Measurements from ENCODE around the gene PHF13. TPM values are rescaled to one million over a fixed set of nuclear protein-coding genes. Genes with fewer than 3 reads are reported as not detected.
A peak's percentile ranks its signal among the peaks of the same experiment; 100 is the strongest.

Gene PHF13
- total and polyA plus RNA-seq, 2 donors (not counting 3 experiments of a cell fraction or from before 2014, with no cell fraction given) = 5.6 to 18.6 TPM

DNA sequence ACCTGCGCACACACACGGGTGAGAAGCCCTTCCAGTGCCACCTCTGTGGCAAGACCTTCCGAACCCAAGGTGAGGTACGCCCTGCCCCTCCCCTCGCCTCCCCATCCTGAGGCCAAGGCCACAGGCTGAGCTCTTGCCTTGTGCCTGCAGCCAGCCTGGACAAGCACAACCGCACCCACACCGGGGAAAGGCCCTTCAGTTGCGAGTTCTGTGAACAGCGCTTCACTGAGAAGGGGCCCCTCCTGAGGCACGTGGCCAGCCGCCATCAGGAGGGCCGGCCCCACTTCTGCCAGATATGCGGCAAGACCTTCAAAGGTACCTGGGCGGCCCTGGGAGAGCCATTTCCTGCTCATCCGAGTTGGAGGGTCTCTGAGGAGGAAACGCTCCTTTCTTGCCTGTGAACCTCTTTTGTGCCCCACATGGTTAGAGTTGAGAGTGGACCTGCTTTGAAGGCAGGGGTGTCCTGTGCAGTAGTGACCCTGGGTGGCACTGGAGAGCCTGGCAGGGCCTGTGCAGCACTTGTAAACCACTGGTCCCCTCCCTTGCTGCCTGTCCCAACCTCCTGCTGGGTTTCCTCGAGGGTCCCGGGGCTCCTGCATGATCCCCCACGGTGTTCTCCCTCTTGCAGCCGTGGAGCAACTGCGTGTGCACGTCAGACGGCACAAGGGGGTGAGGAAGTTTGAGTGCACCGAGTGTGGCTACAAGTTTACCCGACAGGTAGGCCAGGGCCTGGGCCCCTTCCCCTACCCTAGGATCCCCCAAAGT is 25.2 kb upstream of the PHF13 start:
- H3K4me3 ChIP-seq (replicated peaks in 1 of 3; ENCODE audit: insufficient read depth in 1 of 3, low read depth in 1 of 3, low read length in 3 of 3) = no peak overlapping the region
- H3K4me2 ChIP-seq (ENCODE audit: insufficient read depth, low read length) = no peak overlapping the region
- BruUV-seq (replicated peaks) = no TSS peak
- no peaks in the 10 kb centered on the region for H3K9me1 ChIP-seq (replicated peaks; ENCODE audit: control insufficient read depth, extremely low read depth, insufficient read depth, low read length)
- H4K20me1 ChIP-seq (replicated peaks; ENCODE audit: control insufficient read depth, extremely low read depth, insufficient read depth, low read length) = no peaks in the 10 kb centered on the region
- TF ChIP-seq GATA2 (IDR thresholded peaks at IDR 0.05; ENCODE audit: insufficient read depth, insufficient read length, low read depth, low read length) (no peak), MYC (IDR thresholded peaks at IDR 0.05; ENCODE audit: low read depth, low read length) (no peak), POLR2AphosphoS5 (IDR thresholded peaks at IDR 0.05; ENCODE audit: insufficient read depth, low read depth, low read length) (peak; percentile 6)
- TF ChIP-seq, protein P1, sequence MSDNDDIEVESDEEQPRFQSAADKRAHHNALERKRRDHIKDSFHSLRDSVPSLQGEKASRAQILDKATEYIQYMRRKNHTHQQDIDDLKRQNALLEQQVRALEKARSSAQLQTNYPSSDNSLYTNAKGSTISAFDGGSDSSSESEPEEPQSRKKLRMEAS (IDR thresholded peaks at IDR 0.05; ENCODE audit: insufficient read depth, insufficient read length) = no peak
- intact Hi-C loops (cut with micrococcal nuclease) (no loop called here), dilution Hi-C loops (cut with MboI; ENCODE audit: extremely low pct_ligation_motif_present, low sequenced_read_pairs) (no loop called here)
- H3K27ac ChIP-seq (ENCODE audit: insufficient read depth, low read depth, low read length) = no peak overlapping the region
- POLR2A ChIA-PET = interaction anchor here (1.5 kb wide), 1 partner anchor 14 kb away, joined by 3 read pairs; the partner anchor contains the start of gene KLHL21
- DNase-seq (ENCODE audit: low read depth, low spot score) = no peak
- no peaks in the 10 kb centered on the region for H3K27me3 ChIP-seq (ENCODE audit: control insufficient read depth in 2 of 2, insufficient read depth in 2 of 2, low read length in 2 of 2)
- no peak overlapping the region for H3K9ac ChIP-seq (replicated peaks; ENCODE audit: extremely low read depth, insufficient read depth, low read length)
- H2AFZ ChIP-seq (ENCODE audit: low read depth, low read length) = no peak overlapping the region
- H3K9me3 ChIP-seq (replicated peaks; ENCODE audit: control insufficient read depth, insufficient read depth, low read length) = no peaks in the 10 kb centered on the region
- CTCF ChIA-PET = interaction anchor here (0.5 kb wide), 1 partner anchor 244 kb away, joined by 3 read pairs; no protein-coding TSS in a partner anchor
- no peaks in the 10 kb centered on the region for H3K4me1 ChIP-seq (ENCODE audit: control insufficient read depth, extremely low read depth, insufficient read depth, low read length)
- peaks cover 0 to 24% of the 10 kb centered on the region in 2 experiments for H3K36me3 ChIP-seq (ENCODE audit: control insufficient read depth in 2 of 2, extremely low read depth in 1 of 2, insufficient read depth in 2 of 2, low read length in 2 of 2)
- no peak for FAIRE-seq
- H3K79me2 ChIP-seq (ENCODE audit: control insufficient read depth, insufficient read depth, low read length) = no peaks in the 10 kb centered on the region

DNA sequence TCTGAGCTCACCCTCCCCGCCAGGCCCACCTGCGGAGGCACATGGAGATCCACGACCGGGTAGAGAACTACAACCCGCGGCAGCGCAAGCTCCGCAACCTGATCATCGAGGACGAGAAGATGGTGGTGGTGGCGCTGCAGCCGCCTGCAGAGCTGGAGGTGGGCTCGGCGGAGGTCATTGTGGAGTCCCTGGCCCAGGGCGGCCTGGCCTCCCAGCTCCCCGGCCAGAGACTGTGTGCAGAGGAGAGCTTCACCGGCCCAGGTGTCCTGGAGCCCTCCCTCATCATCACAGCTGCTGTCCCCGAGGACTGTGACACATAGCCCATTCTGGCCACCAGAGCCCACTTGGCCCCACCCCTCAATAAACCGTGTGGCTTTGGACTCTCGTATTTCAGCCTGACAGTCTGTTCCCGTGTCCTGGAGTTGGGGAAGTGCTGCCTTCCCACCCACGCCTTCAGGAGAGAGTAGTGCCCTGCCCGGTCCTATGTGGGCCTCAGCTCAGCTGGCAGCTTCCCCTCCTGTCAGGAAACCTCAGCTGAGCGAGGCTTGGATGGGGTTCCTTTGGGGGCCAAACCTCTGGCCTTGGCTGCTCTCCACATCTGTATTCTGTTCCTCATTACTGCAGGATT is 24.5 kb upstream of the PHF13 start:
- BruUV-seq (replicated peaks) = no TSS peak
- no peaks in the 10 kb centered on the region for H4K20me1 ChIP-seq (replicated peaks; ENCODE audit: control insufficient read depth, extremely low read depth, insufficient read depth, low read length)
- intact Hi-C loops (cut with micrococcal nuclease) = no loop called here
- no peak overlapping the region for H3K27ac ChIP-seq (ENCODE audit: insufficient read depth, low read depth, low read length)
- no peaks in the 10 kb centered on the region for H3K4me1 ChIP-seq (ENCODE audit: control insufficient read depth, extremely low read depth, insufficient read depth, low read length)
- no peaks in the 10 kb centered on the region for H3K79me2 ChIP-seq (ENCODE audit: control insufficient read depth, insufficient read depth, low read length)
- no peaks in the 10 kb centered on the region for H3K9me1 ChIP-seq (replicated peaks; ENCODE audit: control insufficient read depth, extremely low read depth, insufficient read depth, low read length)
- FAIRE-seq (no peak), DNase-seq (ENCODE audit: low read depth, low spot score) (no peak)
- H2AFZ ChIP-seq (ENCODE audit: low read depth, low read length) = no peak overlapping the region
- no peaks in the 10 kb centered on the region for H3K9me3 ChIP-seq (replicated peaks; ENCODE audit: control insufficient read depth, insufficient read depth, low read length)
- peaks cover 0 to 30% of the 10 kb centered on the region in 2 experiments for H3K36me3 ChIP-seq (ENCODE audit: control insufficient read depth in 2 of 2, extremely low read depth in 1 of 2, insufficient read depth in 2 of 2, low read length in 2 of 2)
- CTCF ChIA-PET = interaction anchor here (0.5 to 0.7 kb wide), 2 partner anchors 19 to 245 kb away, joined by 3 read pairs; no protein-coding TSS in a partner anchor
- POLR2A ChIA-PET = interaction anchor here (1.2 to 1.5 kb wide), 2 partner anchors 11 to 13 kb away, joined by 3 to 4 read pairs; partner anchors contain the start of gene KLHL21
- H3K27me3 ChIP-seq (ENCODE audit: control insufficient read depth in 2 of 2, insufficient read depth in 2 of 2, low read length in 2 of 2) = no peaks in the 10 kb centered on the region
- dilution Hi-C loops (cut with MboI; ENCODE audit: extremely low pct_ligation_motif_present, low sequenced_read_pairs) = no loop called here
- no peak overlapping the region for H3K9ac ChIP-seq (replicated peaks; ENCODE audit: extremely low read depth, insufficient read depth, low read length)
- no peak for TF ChIP-seq EZH2 (IDR thresholded peaks at IDR 0.05; ENCODE audit: borderline replicate concordance, low read depth, low read length, severe bottlenecking)
- no peak for TF ChIP-seq FOS (IDR thresholded peaks at IDR 0.05; ENCODE audit: borderline replicate concordance, insufficient read depth, low read length)
- TF ChIP-seq MYC (IDR thresholded peaks at IDR 0.05; ENCODE audit: low read depth, low read length) = no peak
- TF ChIP-seq, protein P2, sequence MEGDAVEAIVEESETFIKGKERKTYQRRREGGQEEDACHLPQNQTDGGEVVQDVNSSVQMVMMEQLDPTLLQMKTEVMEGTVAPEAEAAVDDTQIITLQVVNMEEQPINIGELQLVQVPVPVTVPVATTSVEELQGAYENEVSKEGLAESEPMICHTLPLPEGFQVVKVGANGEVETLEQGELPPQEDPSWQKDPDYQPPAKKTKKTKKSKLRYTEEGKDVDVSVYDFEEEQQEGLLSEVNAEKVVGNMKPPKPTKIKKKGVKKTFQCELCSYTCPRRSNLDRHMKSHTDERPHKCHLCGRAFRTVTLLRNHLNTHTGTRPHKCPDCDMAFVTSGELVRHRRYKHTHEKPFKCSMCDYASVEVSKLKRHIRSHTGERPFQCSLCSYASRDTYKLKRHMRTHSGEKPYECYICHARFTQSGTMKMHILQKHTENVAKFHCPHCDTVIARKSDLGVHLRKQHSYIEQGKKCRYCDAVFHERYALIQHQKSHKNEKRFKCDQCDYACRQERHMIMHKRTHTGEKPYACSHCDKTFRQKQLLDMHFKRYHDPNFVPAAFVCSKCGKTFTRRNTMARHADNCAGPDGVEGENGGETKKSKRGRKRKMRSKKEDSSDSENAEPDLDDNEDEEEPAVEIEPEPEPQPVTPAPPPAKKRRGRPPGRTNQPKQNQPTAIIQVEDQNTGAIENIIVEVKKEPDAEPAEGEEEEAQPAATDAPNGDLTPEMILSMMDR (IDR thresholded peaks at IDR 0.05; ENCODE audit: extremely low read depth in 1 of 2, insufficient read depth in 1 of 2, low read depth in 1 of 2, low read length in 2 of 2) = no peak
- no peak for TF ChIP-seq GATA2 (IDR thresholded peaks at IDR 0.05; ENCODE audit: insufficient read depth, insufficient read length, low read depth, low read length)
- TF ChIP-seq, protein P1 (IDR thresholded peaks at IDR 0.05; ENCODE audit: insufficient read depth, insufficient read length) = no peak
- no peak for TF ChIP-seq POLR2AphosphoS5 (IDR thresholded peaks at IDR 0.05; ENCODE audit: insufficient read depth, low read depth, low read length)
- no peak for TF ChIP-seq JUN (IDR thresholded peaks at IDR 0.05; ENCODE audit: borderline replicate concordance, insufficient read depth, insufficient read length, low read depth)
- TF ChIP-seq POLR2A (IDR thresholded peaks at IDR 0.05; ENCODE audit: low read depth, low read length) = no peak
- no peak overlapping the region for H3K4me3 ChIP-seq (replicated peaks in 1 of 3; ENCODE audit: insufficient read depth in 1 of 3, low read depth in 1 of 3, low read length in 3 of 3)
- no peak overlapping the region for H3K4me2 ChIP-seq (ENCODE audit: insufficient read depth, low read length)
